Measurements from ENCODE around the gene DYSF.

DNA sequence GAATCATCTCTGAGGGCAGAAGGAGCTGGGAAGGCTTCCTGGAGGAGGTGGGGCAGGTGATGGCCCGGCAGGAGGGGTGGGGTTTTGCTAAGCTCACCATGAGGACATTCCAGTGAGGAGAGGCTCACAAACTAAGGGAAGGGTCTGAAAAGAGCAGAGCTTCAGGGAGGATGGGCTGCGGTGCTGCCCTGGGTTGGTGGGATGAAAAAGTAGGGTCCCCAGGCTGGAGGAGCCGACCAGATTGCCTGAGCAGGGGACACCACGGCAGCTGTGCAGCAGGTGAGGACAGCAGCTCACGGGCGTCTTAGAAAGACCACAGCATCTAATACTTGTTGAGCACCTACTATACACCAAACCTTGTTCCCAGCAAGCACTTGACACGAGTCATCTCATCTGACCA is 82.2 kb downstream of the DYSF start:
- TF ChIP-seq, protein P1, sequence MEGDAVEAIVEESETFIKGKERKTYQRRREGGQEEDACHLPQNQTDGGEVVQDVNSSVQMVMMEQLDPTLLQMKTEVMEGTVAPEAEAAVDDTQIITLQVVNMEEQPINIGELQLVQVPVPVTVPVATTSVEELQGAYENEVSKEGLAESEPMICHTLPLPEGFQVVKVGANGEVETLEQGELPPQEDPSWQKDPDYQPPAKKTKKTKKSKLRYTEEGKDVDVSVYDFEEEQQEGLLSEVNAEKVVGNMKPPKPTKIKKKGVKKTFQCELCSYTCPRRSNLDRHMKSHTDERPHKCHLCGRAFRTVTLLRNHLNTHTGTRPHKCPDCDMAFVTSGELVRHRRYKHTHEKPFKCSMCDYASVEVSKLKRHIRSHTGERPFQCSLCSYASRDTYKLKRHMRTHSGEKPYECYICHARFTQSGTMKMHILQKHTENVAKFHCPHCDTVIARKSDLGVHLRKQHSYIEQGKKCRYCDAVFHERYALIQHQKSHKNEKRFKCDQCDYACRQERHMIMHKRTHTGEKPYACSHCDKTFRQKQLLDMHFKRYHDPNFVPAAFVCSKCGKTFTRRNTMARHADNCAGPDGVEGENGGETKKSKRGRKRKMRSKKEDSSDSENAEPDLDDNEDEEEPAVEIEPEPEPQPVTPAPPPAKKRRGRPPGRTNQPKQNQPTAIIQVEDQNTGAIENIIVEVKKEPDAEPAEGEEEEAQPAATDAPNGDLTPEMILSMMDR (IDR thresholded peaks at IDR 0.05; ENCODE audit: low read depth, low read length), result no peak
- TF ChIP-seq EZH2phosphoT487 (IDR thresholded peaks at IDR 0.05; ENCODE audit: low read depth), result no peak
